ENCODE results near the gene PLCXD3.

- TF ChIP-seq, protein P1, sequence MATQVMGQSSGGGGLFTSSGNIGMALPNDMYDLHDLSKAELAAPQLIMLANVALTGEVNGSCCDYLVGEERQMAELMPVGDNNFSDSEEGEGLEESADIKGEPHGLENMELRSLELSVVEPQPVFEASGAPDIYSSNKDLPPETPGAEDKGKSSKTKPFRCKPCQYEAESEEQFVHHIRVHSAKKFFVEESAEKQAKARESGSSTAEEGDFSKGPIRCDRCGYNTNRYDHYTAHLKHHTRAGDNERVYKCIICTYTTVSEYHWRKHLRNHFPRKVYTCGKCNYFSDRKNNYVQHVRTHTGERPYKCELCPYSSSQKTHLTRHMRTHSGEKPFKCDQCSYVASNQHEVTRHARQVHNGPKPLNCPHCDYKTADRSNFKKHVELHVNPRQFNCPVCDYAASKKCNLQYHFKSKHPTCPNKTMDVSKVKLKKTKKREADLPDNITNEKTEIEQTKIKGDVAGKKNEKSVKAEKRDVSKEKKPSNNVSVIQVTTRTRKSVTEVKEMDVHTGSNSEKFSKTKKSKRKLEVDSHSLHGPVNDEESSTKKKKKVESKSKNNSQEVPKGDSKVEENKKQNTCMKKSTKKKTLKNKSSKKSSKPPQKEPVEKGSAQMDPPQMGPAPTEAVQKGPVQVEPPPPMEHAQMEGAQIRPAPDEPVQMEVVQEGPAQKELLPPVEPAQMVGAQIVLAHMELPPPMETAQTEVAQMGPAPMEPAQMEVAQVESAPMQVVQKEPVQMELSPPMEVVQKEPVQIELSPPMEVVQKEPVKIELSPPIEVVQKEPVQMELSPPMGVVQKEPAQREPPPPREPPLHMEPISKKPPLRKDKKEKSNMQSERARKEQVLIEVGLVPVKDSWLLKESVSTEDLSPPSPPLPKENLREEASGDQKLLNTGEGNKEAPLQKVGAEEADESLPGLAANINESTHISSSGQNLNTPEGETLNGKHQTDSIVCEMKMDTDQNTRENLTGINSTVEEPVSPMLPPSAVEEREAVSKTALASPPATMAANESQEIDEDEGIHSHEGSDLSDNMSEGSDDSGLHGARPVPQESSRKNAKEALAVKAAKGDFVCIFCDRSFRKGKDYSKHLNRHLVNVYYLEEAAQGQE (IDR thresholded peaks at IDR 0.05; ENCODE audit: insufficient read depth in 1 of 2, low read depth in 2 of 2, low read length in 1 of 2): no peak
- TF ChIP-seq CTCF (IDR thresholded peaks at IDR 0.05) (no peak; the same call in 1 of the 2 replicates), POLR2AphosphoS5 (IDR thresholded peaks at IDR 0.05; ENCODE audit: low read depth, low read length) (no peak), SIN3A (IDR thresholded peaks at IDR 0.05; ENCODE audit: borderline replicate concordance, insufficient read depth, low read depth, low read length) (no peak), TCF7L2 (IDR thresholded peaks at IDR 0.05; ENCODE audit: low read depth, low read length) (no peak)
These were observed 172.2 kb downstream of the PLCXD3 start for GRCh38 chr5:41338136-41338675.

Measured in Panc1 (cell line).